ENCODE measurements around the gene UBE2N. TPM values are rescaled to one million over a fixed set of nuclear protein-coding genes. Genes with fewer than 3 reads are reported as not detected.

Gene UBE2N
- total and polyA plus RNA-seq, 2 of the 8 experiments (the other 6 are each of a cell fraction or from before 2014, with no cell fraction given): 108 to 225 TPM

- ChIA-PET CTCF (ENCODE audit: partially characterized antibody) (interaction anchor here (1.1 to 2.1 kb wide), 4 partner anchors 9 to 697 kb away, joined by 3 to 15 read pairs (median 5); no protein-coding TSS in a partner anchor), POLR2A (ENCODE audit: partially characterized antibody) (interaction anchor here (0.7 to 4.5 kb wide), 7 partner anchors 10 to 38 kb away, joined by 3 to 23 read pairs (median 4); partner anchors contain the start of gene UBE2N)
- H3K79me1 ChIP-seq (ENCODE audit: low read depth, low read length): no peaks in the 10 kb centered on the region; the same call in 1 of the 2 replicates
- H4K20me1 ChIP-seq (replicated peaks in 1 of 2; ENCODE audit: control insufficient read depth in 1 of 2, insufficient read depth in 2 of 2, low read length in 2 of 2): peaks cover 0 to 1% of the 10 kb centered on the region in 2 experiments
- no peaks in the 10 kb centered on the region for H3K79me2 ChIP-seq (ENCODE audit: control insufficient read depth in 1 of 2, insufficient read depth in 2 of 2, low read length in 2 of 2)
- no peak overlapping the region for H3K4me2 ChIP-seq (ENCODE audit: insufficient read depth in 1 of 2, low read depth in 2 of 2, low read length in 2 of 2)
- no peak overlapping the region for H2AFZ ChIP-seq (ENCODE audit: low read length)
- no peaks in the 10 kb centered on the region for H3K4me1 ChIP-seq (replicated peaks in 1 of 4; ENCODE audit: control insufficient read depth in 3 of 4, insufficient read depth in 4 of 4, low read length in 3 of 4)
- H3K56ac ChIP-seq (replicated peaks; ENCODE audit: insufficient read length, low read depth, low read length): no peak overlapping the region
- no peak overlapping the region for H2BK120ac ChIP-seq (replicated peaks; ENCODE audit: low read depth, low read length)
- no peaks in the 10 kb centered on the region for H3K9me3 ChIP-seq (ENCODE audit: insufficient read depth in 2 of 2, low read depth in 1 of 2, low read length in 1 of 2)
- no peak overlapping the region for H4K91ac ChIP-seq (replicated peaks; ENCODE audit: insufficient read length, low read length)
- no peak overlapping the region for H2AK5ac ChIP-seq (ENCODE audit: low read depth, low read length)
- no peak overlapping the region for H4K5ac ChIP-seq (ENCODE audit: insufficient read length, low read depth, low read length)
- H3K23ac ChIP-seq (ENCODE audit: insufficient read length): no peak overlapping the region
- no peak overlapping the region for H4K8ac ChIP-seq (ENCODE audit: extremely low read depth, insufficient read depth, low read length)
- no peak overlapping the region for H2BK15ac ChIP-seq (ENCODE audit: low read length)
- no peak overlapping the region for H2BK20ac ChIP-seq (ENCODE audit: low read length)
- H3K14ac ChIP-seq (ENCODE audit: insufficient read length): no peak overlapping the region
- FAIRE-seq: no peak
- H3K27ac ChIP-seq (ENCODE audit: low read depth, low read length): no peak overlapping the region
- H3K23me2 ChIP-seq (ENCODE audit: low read depth, low read length): no peaks in the 10 kb centered on the region
- peaks cover 0 to 20% (median 3%) of the 10 kb centered on the region in 4 experiments; a peak in 3 of 8 replicates for H3K36me3 ChIP-seq (ENCODE audit: control insufficient read depth in 2 of 4, insufficient read depth in 4 of 4, low read length in 3 of 4)
- no peaks in the 10 kb centered on the region for H3K27me3 ChIP-seq (replicated peaks in 1 of 4; ENCODE audit: control insufficient read depth in 3 of 4, extremely low read depth in 1 of 4, insufficient read depth in 3 of 4, low read length in 3 of 4)
- no peak overlapping the region for H2BK5ac ChIP-seq (ENCODE audit: low read depth, low read length)
- no peak overlapping the region for H3K18ac ChIP-seq (ENCODE audit: extremely low read depth, low read length)
- no peak for TF ChIP-seq SIN3A (conservative IDR thresholded peaks at IDR 0.05 in 1 of 2, IDR thresholded peaks at IDR 0.05 in 1 of 2; ENCODE audit: low read depth in 1 of 2, low read length in 2 of 2)
- TF ChIP-seq POLR2AphosphoS5 (IDR thresholded peaks at IDR 0.05; ENCODE audit: low read depth, low read length): peak; percentile 39
- TF ChIP-seq CREB1 (IDR thresholded peaks at IDR 0.05): no peak
- TF ChIP-seq GABPA (IDR thresholded peaks at IDR 0.05; ENCODE audit: borderline replicate concordance, insufficient read depth, low read length): no peak
- H2BK12ac ChIP-seq (ENCODE audit: low read depth, low read length): no peak overlapping the region
- no peak overlapping the region for H3K4me3 ChIP-seq (ENCODE audit: extremely low read depth in 1 of 4, insufficient read depth in 2 of 4, low read depth in 3 of 4, low read length in 4 of 4)
- DNase-seq (ENCODE audit: low read depth in 1 of 2, low spot score in 2 of 2): no peak
- WGBS, 2 experiments (ENCODE audit: extremely low coverage in 1 of 2, insufficient coverage in 1 of 2, insufficient read length in 1 of 2, insufficient replicate concordance in 2 of 2, low coverage in 1 of 2, low lambda C conversion rate in 2 of 2, missing lambda C conversion rate in 1 of 2): 89% methylated on average over 7 of the region's 7 CpGs; no CpG with 5 or more reads in 1 of the 2 experiments
- H3K9ac ChIP-seq (replicated peaks in 1 of 4; ENCODE audit: extremely low read depth in 1 of 4, low read depth in 3 of 4, low read length in 3 of 4): no peak overlapping the region
- no peak overlapping the region for H3K4ac ChIP-seq (replicated peaks; ENCODE audit: insufficient read length, low read depth, low read length)
Measured at GRCh38 chr12:93403988-93404803, 37.6 kb downstream of the UBE2N start.
